ENCODE measurements around the gene HLA-DRB1.
"Not testable (repeated sequence)": the region's sequence is repeated elsewhere in the genome, so short reads cannot be mapped to it uniquely, and the experiment has no call there.

HLA-DRB1 gene

DNA sequence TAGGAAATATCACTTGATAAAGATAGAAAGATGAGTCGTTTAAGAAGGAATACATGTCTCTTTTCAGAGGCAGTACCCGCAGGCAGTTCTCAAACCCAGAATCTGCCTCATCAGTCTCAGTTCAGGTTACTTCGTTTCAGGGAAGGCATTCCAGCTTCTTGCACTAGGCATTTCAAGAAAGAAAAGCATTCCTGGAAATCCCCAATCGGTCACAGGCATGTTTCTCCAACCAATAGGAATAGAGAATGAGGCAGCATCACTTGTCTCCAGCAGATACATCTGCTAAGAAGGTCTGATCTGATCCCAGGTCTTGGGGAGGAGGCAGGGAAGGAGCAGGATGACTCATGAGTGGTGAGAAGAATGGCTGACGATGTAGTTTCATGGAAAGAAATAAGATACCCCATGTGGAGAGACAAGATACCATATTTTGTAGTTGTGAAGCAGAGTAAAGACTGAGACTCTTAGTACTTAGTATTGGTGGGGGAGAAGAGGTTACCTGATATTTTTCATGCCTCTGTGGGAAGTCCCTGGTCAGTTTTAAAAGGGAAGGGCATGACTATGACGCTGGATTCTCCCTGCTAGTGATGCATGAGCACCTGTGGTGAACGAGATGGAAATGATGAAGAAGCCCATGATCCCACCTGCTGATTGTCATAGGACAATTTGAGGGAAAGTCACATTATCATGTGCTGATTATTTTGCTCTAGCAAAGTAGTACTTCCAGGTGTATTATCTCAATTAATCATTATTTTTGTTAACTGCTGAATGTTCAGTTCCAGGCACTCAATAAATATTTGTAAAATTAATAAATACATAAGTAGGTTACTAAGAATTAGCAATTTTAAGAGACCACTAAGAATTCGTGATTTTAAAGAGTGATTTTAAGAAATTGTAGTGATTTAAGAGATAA is 20.3 kb upstream of the HLA-DRB1 start:
- no peak for DNase-seq (ENCODE audit: low spot score)

GRCh38 chr6:32609391-32609730 is 19.7 kb upstream of the HLA-DRB1 start:
- DNase-seq (ENCODE audit: low spot score): no peak

- DNase-seq (ENCODE audit: low spot score): no peak
Observed at GRCh38 chr6:32608362-32608761, 18.7 kb upstream of the HLA-DRB1 start.

GRCh38 chr6:32607988-32608298 is 18.3 kb upstream of the HLA-DRB1 start:
- DNase-seq (ENCODE audit: low spot score): no peak

DNA sequence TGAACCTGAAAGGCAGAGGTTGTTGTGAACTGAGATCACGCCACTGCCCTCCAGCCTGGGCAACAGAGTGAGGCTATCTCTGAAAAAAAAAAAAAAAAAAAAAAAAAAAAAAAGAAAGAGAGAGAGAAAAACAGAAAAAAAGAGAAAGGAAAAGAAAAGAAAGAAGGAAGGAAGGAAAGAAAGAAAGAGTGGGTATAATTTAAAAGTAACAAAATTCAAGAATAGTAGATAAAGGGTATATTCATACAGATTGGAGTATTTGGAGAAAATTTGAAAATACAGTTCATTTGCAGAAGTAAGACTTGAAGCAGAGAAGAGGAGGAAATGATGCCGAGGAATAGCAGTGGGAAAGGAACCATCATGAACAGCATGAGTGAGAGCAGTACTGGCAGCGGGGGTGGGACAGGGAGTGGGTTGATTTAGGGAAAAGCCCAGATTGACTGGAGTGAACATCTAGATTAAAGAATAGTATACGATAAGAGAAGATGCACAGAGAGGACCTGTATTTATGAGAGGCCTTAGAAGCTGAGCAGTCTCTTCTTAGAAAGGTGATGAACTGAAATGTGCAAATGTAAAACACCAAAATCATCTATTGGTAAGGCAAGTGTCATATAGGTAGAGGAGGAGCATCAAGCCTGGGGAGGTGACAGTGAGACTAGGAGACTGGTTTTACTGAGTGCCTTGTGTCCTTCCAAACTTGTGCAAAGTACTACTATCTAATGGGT is 17.8 kb upstream of the HLA-DRB1 start:
- no peak for DNase-seq (ENCODE audit: low spot score)

GRCh38 chr6:32604434-32604877 is 14.8 kb upstream of the HLA-DRB1 start:
- DNase-seq (ENCODE audit: low spot score): no peak

DNA sequence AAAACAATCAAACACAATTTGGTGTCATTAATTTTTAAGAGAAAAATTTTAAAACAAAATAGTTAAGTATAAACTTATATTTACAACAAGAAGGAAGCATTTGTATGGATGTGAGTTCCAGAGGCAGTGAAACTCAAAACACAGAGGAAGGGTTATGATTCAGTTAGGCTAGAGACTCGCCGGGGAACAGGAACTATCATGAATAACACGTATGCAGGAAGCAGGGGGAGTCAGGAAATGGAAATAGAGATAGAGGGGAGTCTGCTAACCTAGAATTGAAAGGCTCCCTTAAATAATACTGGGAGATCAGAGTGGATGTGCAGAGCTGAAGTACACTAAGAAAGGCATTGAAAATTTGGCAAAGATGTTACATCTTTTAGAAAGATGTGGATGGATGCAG is 14.2 kb upstream of the HLA-DRB1 start:
- DNase-seq (ENCODE audit: low spot score): no peak

GRCh38 chr6:32603222-32603621 is 13.6 kb upstream of the HLA-DRB1 start:
- no peak for DNase-seq (ENCODE audit: low spot score)

GRCh38 chr6:32602383-32602782 is 12.7 kb upstream of the HLA-DRB1 start:
- DNase-seq (ENCODE audit: low spot score): no peak

- no peak for DNase-seq (ENCODE audit: low spot score)
Observed at GRCh38 chr6:32597024-32597423, 7.4 kb upstream of the HLA-DRB1 start.

DNA sequence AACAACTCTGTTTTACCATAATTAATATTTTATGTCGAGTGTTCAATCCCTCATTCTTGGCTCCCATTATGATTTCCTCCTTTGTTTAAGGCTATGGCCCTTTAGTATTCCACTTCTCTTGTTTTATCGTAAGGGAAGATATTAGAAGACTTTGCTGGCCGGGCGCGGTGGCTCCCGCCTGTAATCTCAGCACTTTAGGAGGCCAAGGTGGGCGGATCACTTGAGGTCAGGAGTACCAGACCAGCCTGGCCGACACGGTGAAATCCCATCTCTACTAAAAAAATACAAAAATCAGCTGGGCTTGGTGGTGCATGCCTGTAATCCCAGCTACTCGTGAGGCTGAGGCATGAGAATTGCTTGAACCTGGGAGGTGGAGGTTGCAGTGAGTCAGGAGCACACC is 1.1 kb upstream of the HLA-DRB1 start:
- DNase-seq (ENCODE audit: low spot score): not testable (repeated sequence)

DNA sequence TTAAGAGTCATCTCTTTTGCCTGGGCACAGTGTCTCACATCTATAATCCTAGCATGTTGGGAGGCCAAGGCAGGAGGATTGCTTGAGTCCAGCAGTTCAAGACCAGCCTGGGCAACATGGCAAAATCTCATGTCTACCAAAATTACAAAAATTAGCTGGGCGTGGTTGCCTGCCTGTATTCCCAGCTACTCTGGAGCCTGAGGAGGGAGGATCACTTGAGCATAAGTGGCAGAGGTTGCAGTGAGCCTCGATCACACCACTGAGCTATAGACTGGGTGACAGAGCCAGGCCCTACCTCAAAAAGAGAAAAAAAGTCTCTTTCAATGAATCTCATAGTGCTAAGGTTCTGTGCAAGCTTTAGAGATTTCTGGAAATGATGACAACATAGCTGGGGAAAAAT is 1.5 kb downstream of the HLA-DRB1 start:
- DNase-seq (ENCODE audit: low spot score): no peak

DNA sequence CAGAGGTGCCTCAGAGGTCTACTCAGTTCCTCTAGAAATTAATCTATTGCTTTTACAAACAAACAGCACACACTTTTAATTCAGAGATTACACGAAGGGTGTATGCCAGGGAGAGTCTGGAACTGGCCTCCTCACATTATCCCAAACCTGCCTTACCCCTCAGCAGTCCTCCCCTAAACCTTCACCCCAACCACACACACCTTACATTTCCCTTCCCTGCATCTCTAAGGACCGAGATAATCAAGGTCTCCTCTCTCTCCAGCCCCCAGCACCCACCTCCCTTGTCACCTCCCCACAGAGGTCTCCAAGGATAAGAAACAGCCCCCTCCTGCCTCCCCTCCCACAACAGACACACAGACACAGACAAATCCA is 6.1 kb downstream of the HLA-DRB1 start:
- DNase-seq (ENCODE audit: low spot score): no peak

- DNase-seq (ENCODE audit: low spot score): no peak
Observed at GRCh38 chr6:32581315-32582095, 8.1 kb downstream of the HLA-DRB1 start.

GRCh38 chr6:32580593-32580992 is 9.1 kb downstream of the HLA-DRB1 start:
- DNase-seq (ENCODE audit: low spot score): no peak

GRCh38 chr6:32578962-32579361 is 10.7 kb downstream of the HLA-DRB1 start:
- DNase-seq (ENCODE audit: low spot score): no peak

DNA sequence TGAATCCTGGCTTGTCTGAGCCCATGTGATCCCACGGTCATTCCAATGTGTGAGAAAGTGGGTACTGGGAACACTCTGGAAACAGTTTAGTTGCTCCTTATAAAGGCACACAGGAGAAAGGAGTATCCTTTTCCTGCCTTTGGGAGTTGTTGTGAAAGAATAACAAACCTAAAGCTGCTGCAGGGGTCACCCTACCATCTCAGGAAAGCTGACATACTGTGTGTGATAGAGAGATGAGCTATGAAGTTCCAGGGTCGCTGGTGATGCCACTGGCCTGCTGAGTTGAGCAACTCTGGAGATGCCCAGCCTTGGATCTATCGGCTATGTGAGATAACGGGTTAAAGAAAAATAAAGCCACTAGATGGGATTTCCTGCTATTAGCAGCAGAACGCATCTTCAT is 12.2 kb downstream of the HLA-DRB1 start:
- not testable (repeated sequence) for DNase-seq (ENCODE audit: low spot score)

DNA sequence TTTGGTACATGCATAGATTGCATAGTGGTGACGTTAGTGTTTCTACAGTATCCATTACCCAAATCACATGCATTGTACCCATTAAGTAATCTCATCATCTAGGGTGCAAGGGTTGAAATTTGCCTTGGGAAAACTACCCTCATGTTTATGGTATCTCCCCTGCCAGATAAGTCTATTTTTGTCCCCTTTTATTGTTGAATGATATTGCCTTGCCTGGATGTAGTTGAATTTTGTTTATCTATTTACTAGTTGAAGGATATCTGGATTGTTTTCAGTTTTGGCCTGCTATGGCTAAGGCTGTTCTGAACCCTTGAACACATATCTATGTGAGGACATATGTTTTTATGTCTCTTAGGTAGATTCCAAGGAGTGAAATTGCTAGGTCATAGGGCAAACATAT is 13.4 kb downstream of the HLA-DRB1 start:
- DNase-seq (ENCODE audit: low spot score): no peak

- DNase-seq (ENCODE audit: low spot score): no peak
Observed at GRCh38 chr6:32570363-32570905, 19.2 kb downstream of the HLA-DRB1 start.

- DNase-seq (ENCODE audit: low spot score): no peak
Observed at GRCh38 chr6:32568561-32568960, 21.1 kb downstream of the HLA-DRB1 start.

DNA sequence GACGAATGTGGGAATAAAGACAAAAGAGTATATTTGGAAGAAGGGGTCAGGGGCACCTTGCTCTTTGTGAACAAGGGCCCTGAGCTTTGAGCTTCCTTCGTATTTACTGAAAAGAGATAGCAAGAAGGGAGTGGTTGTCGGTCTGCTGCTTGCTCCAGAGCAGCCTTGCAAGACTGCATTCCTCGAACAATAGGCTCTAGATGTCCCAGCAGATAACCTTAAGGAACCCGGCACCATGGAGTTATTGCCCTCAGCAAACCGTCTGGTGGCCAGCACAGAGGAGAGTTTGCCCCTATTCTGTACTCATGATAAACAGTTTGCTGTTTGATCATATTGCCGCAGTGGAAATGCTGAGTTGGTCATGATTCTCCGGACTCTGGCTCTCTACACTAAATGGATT is 22.7 kb downstream of the HLA-DRB1 start:
- DNase-seq (ENCODE audit: low spot score): no peak

- no peak for DNase-seq (ENCODE audit: low spot score)
Observed at GRCh38 chr6:32565511-32565910, 24.1 kb downstream of the HLA-DRB1 start.

- no peak for DNase-seq (ENCODE audit: low spot score)
Observed at GRCh38 chr6:32562940-32563339, 26.7 kb downstream of the HLA-DRB1 start.
